C4-2B (cell line): ENCODE measurements around the gene CDH8.
"Not testable (repeated sequence)": the region's sequence is repeated elsewhere in the genome, so short reads cannot be mapped to it uniquely, and the experiment has no call there.

Experiments used
- CTCF ChIP-seq: fragments of 450-650 bp; conservative IDR thresholded peaks from 2 replicates; pipeline ENCODE4 v1.5.1; 2017; ENCODE audit warnings: mild to moderate bottlenecking
- ZFX ChIP-seq: fragments of 450-650 bp; IDR thresholded peaks from 2 replicates; pipeline ENCODE4 v1.6.1; 2017

GRCh38 chr16:61801217-61801616, 235.0 kb downstream of the CDH8 start:
- not testable (repeated sequence) for TF ChIP-seq CTCF, ZFX
